Activated T-cell treated with anti-CD3 and anti-CD28 coated beads for 48 hours (primary cell): ENCODE measurements around the gene OR6S1.
"Not testable (repeated sequence)": the region's sequence is repeated elsewhere in the genome, so short reads cannot be mapped to it uniquely, and the experiment has no call there.

Source experiments
- DNase-seq: peaks from one replicate; pipeline ENCODE4 v3.0.0-alpha.2; 2020; ENCODE audit warnings: low read depth

Gene OR6S1

DNA sequence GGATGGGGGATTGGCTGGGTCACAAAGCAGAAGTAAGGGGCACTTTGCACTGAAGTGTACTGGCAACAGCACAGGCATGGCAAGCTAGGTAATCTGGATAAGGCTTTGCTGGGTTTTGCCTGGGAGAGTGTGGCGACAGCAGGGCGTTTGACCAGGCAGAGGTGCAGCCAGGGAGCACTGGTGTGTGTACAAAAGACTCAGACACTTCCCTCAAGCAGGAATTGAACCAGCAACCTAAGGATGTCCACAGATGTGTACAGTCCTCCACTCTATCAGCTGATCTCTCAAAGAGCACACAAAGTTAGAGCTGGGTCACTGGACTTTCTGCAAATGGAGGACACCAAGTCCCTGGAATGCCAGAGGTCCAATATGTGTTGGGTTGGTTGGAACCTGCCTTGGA is 27.5 kb upstream of the OR6S1 start:
- DNase-seq = no peak

GRCh38 chr14:20667957-20668356 is 26.5 kb upstream of the OR6S1 start:
- no peak for DNase-seq

DNA sequence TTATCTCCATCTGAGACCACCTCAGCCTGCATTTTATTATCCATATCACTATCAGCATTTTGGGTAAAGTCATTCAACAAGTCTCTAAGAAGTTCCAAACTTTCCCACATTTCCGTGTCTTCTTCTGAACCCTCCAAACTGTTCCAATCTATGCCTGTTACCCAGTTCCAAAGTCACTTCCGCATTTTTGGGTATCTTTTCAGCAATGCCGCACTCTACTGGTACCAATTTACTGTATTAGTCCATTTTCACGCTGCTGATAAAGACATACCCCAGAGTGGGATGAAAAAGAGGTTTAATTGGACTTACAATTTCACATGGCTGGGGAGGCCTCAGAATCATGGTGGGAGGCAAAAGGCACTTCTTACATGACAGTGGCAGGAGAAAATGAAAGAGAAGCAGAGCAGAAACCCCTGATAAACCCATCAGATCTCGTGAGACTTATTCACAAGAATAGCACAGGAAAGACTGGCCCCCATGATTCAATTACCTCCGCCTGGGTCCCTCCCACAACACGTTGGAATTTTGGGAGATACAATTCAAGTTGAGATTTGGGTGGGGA is 25.0 kb upstream of the OR6S1 start:
- not testable (repeated sequence) for DNase-seq

DNA sequence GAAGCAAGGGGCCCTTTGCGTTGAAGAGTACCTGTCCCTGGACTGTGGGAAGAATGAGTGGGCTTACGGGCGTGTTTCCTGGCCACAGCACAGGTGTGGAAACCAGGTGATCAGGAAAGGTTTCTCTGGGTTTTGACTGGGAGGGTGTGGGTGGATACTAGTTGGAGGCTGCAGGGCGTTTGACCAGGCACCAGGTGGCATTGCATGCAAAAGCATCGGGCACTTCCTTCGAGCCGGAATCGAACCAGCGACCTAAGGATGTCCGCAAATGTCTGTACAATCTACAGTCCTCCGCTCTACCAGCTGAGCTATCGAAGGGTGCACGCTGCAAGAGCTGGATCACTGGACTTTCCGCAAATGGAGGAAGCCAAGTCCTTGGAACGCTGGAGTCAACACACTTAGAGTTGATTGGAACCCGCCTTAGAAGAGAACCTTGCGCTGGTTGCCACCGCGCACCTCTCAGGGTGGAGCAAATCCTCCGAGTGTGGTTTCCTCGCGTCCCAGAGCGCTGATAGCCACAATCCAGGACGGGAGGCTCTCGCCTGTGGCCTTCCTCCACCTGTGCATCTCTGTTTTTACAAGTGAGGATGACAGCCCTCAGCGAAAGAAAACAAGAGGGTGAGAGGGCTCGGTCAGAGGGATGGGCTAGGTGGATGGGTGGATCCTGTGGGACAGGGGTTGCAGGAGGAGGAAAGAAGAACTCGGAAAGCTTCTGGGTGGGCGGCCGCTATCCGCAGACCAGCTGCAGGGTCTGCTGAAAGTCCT is 21.7 kb upstream of the OR6S1 start:
- DNase-seq = peak; percentile 82

DNA sequence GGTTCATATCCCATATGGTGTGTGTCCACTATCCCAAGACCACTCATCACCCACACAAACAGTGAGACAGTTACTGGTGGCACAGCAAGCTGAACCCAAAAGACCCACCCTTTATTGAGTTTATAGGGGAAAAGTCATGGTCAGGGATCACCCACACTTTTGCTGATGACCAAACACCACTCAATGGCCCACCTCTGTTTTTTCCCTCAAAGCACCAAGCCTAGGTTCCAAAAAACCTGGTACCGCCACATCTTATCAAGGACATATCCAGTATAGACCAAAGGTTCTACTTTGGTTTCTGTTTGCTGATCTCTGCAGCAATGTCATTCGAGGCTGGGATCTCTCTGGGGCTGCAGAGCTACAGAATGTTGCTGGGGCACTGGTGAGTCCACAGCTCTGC is 19.7 kb upstream of the OR6S1 start:
- no peak for DNase-seq

DNA sequence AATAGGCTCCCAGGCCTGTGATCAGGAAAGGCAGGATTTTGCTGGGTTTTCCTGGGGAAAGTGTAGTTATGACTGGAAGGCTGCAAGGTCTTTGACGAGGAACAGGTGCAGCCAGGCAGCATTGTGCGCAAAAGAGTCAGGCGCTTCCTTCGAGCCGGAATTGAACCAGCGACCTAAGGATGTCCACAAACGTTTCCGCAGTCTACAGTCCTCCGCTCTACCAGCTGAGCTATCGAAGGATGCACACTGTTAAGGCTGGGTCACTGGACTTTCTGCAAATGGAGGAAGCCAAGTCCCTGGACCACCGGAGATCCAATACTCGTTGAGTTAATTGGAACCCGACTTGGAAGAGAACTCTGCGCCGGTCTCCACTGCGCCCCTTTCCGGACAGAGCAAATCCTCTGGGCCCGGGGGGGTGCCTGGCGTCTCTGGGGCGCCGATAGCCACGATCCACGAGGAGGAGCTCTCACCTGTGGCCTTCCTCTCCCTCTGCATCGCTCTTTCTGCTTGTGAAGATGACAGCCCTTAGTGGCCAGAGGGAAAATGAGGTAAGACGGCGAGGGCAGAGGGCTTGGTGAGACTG is 18.4 kb upstream of the OR6S1 start:
- DNase-seq = no peak

DNA sequence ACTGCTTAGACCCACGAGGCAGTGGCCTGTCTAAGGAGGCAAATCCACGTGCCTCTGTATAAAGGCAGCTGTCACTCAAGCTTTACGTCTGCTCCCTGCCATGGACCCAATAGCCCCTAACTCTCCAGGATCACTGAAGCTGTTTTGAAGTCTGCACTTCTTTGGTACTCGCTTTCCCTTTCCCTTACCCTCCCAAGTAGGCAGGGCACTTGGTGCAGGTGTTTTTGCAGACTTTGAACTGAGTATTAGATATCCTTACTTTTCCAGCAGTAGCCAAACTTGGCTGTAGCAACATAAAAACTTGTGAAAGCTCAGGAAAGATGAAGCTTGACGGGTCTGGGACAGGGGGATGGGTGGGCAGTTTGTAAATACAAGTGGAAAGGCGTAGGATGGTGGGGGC is 17.8 kb upstream of the OR6S1 start:
- DNase-seq = no peak

DNA sequence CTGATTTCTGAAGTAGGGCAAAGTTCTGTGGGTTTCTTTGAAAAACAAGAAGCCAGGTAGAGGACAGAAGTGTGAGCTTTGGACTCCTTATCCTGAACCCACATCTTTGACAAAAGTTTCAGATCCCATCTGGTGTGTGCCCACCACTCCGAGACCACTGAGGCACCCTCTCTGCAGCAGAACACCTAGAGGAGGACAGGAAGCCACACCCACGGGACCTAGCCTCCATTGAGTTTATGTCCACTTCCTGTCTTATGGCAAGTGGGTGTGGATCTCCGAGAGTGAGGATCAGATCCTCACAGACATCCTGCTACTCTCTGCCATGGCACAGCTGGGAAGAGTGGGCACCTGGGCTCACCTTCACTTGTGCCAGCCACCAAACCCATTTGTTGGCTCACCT is 16.8 kb upstream of the OR6S1 start:
- no peak for DNase-seq

GRCh38 chr14:20657216-20658211 is 16.0 kb upstream of the OR6S1 start:
- DNase-seq = no peak

DNA sequence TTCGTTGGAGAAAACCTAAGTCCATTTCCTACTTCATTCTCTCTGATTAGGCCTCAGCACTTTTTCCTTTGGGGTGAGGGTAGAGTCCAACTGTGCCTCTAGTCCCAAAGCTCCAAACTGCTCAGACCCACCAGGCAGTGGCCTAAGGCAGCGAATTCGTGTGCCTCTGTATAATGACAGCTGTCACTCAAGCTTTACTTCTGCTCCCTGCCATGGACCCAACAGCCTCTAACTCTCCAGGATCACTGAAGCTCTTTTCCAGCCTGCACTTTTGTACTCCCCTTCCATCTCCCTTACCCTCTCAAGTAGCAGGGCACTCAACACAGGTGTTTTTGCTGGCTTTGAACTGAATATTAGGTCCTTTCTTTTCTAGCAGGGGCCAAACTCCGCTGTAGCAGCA is 14.8 kb upstream of the OR6S1 start:
- DNase-seq = no peak

DNA sequence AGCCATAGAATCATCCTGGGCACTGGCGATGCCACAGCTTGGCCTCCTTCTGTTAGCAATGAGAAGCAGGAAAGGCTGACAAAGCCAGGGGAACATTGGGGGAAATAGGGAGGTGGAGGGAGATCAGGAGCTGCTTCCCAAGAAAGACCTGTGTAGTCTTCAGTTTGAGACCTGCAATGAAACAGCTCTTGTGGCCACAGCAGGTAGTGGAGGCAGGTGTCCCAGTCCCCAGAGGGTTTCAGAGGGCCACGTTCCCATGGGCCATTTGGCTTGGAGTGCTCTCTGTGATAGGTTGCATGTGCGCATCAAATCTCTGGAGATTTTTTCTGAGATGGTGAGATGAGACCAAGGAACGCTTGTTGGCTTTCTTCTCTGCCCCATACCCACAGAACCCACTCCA is 14.4 kb upstream of the OR6S1 start:
- no peak for DNase-seq

DNA sequence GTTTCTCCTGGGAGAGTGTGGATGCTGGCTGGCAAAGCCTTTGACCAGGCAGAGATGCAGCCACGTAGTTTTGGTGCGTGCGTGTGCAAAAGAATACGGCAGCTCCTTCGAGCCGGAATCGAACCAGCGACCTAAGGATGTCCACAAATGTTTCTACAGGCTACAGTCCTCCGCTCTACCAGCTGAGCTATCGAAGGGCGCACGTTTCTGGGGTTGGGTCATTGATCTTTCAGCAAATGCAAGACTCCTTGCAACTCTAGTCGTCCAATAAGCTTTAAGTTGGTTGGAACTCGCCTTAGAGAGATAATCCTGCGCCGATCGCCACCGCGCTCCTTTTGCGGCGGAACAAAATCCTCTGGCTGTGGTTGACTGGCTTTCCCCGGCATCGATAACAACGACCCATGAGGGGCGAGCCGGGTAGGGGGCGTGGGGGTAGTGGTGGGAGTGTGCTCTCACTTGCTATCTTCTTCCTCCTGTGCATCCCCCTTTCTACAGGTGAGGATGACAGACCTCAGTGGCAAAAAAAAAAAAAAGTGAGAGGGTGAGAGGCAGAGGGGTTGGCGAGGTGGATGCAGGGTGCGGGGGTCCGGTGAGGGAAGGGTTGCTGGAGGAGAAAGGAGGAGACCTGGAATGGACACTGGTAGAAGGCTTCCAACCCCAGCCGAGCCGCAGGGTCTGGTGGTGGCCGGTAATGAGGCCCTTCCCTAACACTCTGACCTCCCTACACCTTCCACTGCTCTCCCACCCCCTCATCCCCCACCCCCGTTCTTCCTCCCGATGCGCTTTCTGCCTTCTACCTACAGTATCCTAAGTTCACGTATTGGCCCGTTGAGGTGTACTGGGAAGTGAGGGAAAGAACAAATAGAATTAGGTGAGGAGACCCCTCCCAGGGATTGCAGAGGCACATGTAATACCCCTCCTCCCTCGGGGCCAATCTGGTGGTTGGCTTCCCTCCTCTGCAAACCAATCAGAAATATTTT is 11.8 kb upstream of the OR6S1 start:
- DNase-seq = peak; percentile 72

GRCh38 chr14:20645481-20645880 is 4.0 kb upstream of the OR6S1 start:
- no peak for DNase-seq

GRCh38 chr14:20644520-20644919 is 3.0 kb upstream of the OR6S1 start:
- no peak for DNase-seq

DNA sequence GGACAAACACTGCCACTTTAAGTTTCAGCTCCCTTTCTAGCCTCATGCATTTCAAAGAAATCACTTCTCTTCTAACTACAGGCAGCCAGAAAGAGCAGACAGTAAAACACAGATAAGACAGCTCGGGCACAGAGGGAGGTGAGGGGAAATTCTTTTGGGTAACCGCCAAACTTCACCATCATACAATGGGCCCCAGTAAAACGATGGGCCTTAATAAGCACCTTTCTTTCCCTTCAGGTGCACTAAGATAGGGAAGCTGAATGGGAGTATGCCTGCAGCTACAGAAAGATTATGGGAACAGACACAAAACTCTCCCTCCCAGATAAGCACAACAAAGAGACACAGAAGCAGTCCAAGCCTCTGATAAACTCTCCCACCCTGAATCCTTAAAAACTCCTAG is 1.3 kb upstream of the OR6S1 start:
- DNase-seq = not testable (repeated sequence)

- DNase-seq = no peak
Observed at GRCh38 chr14:20642182-20642581, 691 bp upstream of the OR6S1 start.

GRCh38 chr14:20632831-20633691 is 8.4 kb downstream of the OR6S1 start:
- peak; percentile 63 for DNase-seq

GRCh38 chr14:20632448-20632830 is 9.1 kb downstream of the OR6S1 start:
- no peak for DNase-seq

GRCh38 chr14:20631880-20632389 is 9.6 kb downstream of the OR6S1 start:
- DNase-seq = no peak
